ENCODE measurements around the gene PITPNB.

The PITPNB gene

GRCh38 chr22:27919942-27920755, 1.1 kb upstream of the PITPNB start:
- no peak for DNase-seq (ENCODE audit: low read depth in 3 of 3)

GRCh38 chr22:27918341-27919221, 475 bp downstream of the PITPNB start:
- peak; percentile 34 to 54 (median 45) for DNase-seq (ENCODE audit: low read depth in 3 of 3)

- DNase-seq (ENCODE audit: low read depth in 3 of 3), result no peak
Measured at GRCh38 chr22:27915986-27916385, 3.1 kb downstream of the PITPNB start.

- DNase-seq (ENCODE audit: low read depth in 3 of 3), result no peak
Measured at GRCh38 chr22:27913162-27913741, 5.8 kb downstream of the PITPNB start.

GRCh38 chr22:27912101-27912500, 7.0 kb downstream of the PITPNB start:
- DNase-seq (ENCODE audit: low read depth in 3 of 3), result no peak

- DNase-seq (ENCODE audit: low read depth in 3 of 3), result no peak
Measured at GRCh38 chr22:27911330-27911729, 7.7 kb downstream of the PITPNB start.

GRCh38 chr22:27906241-27906640, 12.8 kb downstream of the PITPNB start:
- DNase-seq (ENCODE audit: low read depth in 3 of 3), result no peak

- no peak for DNase-seq (ENCODE audit: low read depth in 3 of 3)
Measured at GRCh38 chr22:27905653-27906052, 13.4 kb downstream of the PITPNB start.

- no peak for DNase-seq (ENCODE audit: low read depth in 3 of 3)
Measured at GRCh38 chr22:27903805-27904473, 15.1 kb downstream of the PITPNB start.

GRCh38 chr22:27900153-27900552, 18.9 kb downstream of the PITPNB start:
- no peak for DNase-seq (ENCODE audit: low read depth in 3 of 3)

GRCh38 chr22:27896245-27896644, 22.8 kb downstream of the PITPNB start:
- no peak for DNase-seq (ENCODE audit: low read depth in 3 of 3)

- DNase-seq (ENCODE audit: low read depth in 3 of 3), result no peak
Measured at GRCh38 chr22:27895600-27895999, 23.5 kb downstream of the PITPNB start.

- DNase-seq (ENCODE audit: low read depth in 3 of 3), result no peak
Measured at GRCh38 chr22:27892811-27893210, 26.2 kb downstream of the PITPNB start.

GRCh38 chr22:27892064-27892463, 27.0 kb downstream of the PITPNB start:
- no peak for DNase-seq (ENCODE audit: low read depth in 3 of 3)

- no peak for DNase-seq (ENCODE audit: low read depth in 3 of 3)
Measured at GRCh38 chr22:27888310-27888709, 30.7 kb downstream of the PITPNB start.

- DNase-seq (ENCODE audit: low read depth in 3 of 3), result no peak
Measured at GRCh38 chr22:27886843-27887151, 32.3 kb downstream of the PITPNB start.

- DNase-seq (ENCODE audit: low read depth in 3 of 3), result peak in 1 of 3 donors; percentile 8
Measured at GRCh38 chr22:27885977-27886842, 32.8 kb downstream of the PITPNB start.

- no peak for DNase-seq (ENCODE audit: low read depth in 3 of 3)
Measured at GRCh38 chr22:27883656-27884350, 35.3 kb downstream of the PITPNB start.

- DNase-seq (ENCODE audit: low read depth in 3 of 3), result no peak
Measured at GRCh38 chr22:27882507-27883290, 36.4 kb downstream of the PITPNB start.

GRCh38 chr22:27881421-27881820, 37.6 kb downstream of the PITPNB start:
- DNase-seq (ENCODE audit: low read depth in 3 of 3), result no peak
